HL-60 (cell line): ENCODE measurements around the gene MACROD2.

Experiments
- DNase-seq, 2 experiments: peaks; one replicate each; pipeline ENCODE4 v3.0.0-alpha.2; 2010 to 2020; ENCODE audit warnings: low read depth in 1 of 2, low spot score in 1 of 2
- H3K27ac ChIP-seq: fragments of 250-450 bp; sonication (Bioruptor Pico); replicated peaks from 2 replicates; pipeline ENCODE4 v1.5.1; 2020; ENCODE audit warnings: mild to moderate bottlenecking, moderate library complexity
- H3K27me3 ChIP-seq: fragments of 250-450 bp; sonication (Bioruptor Pico); 2 replicates; pipeline ENCODE4 v1.5.1; 2021; ENCODE audit warnings: mild to moderate bottlenecking, moderate library complexity; ENCODE audit not compliant: insufficient read depth, poor library complexity, severe bottlenecking
- H3K4me3 ChIP-seq: replicated peaks from 2 replicates; pipeline ENCODE4 v1.5.1; 2011; ENCODE audit warnings: mild to moderate bottlenecking, control low read depth, low read length; ENCODE audit not compliant: insufficient read depth
- GABPA ChIP-seq: IDR thresholded peaks from 2 replicates; pipeline ENCODE4 v1.6.1; 2012; ENCODE audit warnings: low read depth
- POLR2AphosphoS5 ChIP-seq: IDR thresholded peaks from 2 replicates; pipeline ENCODE4 v1.6.1; 2012; ENCODE audit warnings: low read depth
- REST ChIP-seq: IDR thresholded peaks from 2 replicates; pipeline ENCODE4 v1.6.1; 2012; ENCODE audit warnings: low read depth; ENCODE audit not compliant: insufficient replicate concordance
- SPI1 ChIP-seq: IDR thresholded peaks from 2 replicates; pipeline ENCODE4 v1.6.1; 2012; ENCODE audit warnings: low read depth, mild to moderate bottlenecking, borderline replicate concordance
- TF ChIP-seq, protein P1 (sequence below): IDR thresholded peaks from one replicate; pipeline ENCODE4 v1.5.1; 2011; ENCODE audit warnings: low read length, control low read depth, inconsistent platforms; ENCODE audit not compliant: insufficient read depth

Gene MACROD2

DNA sequence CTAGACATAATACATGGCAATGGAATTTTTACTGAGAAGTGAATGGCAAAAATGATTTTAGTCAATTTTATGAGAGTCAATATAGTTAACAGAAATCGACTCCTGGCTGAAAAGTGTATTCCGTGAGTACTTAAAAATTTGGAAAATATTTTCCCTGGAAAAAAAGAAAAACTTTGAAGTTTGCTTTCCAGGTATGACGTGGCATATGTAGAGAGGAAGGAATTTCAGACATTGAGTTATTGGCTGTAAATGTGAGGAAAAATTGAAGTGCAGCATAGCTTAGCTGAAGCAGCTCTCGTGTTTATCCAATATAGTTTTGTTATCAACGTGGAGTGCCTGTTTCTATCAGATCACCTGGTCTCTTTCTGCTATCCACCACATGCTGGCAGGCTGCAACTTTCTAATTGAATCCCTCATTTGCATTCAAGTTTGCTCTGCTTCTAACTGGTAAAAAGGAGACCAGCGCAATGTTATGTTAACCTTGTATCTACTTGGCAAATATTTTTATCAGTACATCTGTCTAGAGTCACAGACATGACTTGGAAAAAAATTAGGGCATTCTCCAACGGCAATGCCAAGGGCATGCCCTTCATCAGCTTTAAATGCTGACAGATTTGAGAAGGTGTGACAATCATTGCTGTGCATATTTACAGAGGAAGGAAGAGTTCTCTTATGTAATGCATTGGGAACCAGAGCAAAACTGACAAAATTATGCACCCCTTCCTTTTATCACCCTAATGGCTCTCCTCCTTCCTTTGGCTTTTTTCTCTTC lies 1444.9 kb downstream of the MACROD2 start:
- H3K27me3 ChIP-seq, result peaks cover 2% of the 10 kb centered on the region
- H3K4me3 ChIP-seq, result no peak overlapping the region
- H3K27ac ChIP-seq, result no peak overlapping the region
- TF ChIP-seq POLR2AphosphoS5 (no peak), GABPA (no peak), SPI1 (no peak), REST (no peak)
- TF ChIP-seq, protein P1, sequence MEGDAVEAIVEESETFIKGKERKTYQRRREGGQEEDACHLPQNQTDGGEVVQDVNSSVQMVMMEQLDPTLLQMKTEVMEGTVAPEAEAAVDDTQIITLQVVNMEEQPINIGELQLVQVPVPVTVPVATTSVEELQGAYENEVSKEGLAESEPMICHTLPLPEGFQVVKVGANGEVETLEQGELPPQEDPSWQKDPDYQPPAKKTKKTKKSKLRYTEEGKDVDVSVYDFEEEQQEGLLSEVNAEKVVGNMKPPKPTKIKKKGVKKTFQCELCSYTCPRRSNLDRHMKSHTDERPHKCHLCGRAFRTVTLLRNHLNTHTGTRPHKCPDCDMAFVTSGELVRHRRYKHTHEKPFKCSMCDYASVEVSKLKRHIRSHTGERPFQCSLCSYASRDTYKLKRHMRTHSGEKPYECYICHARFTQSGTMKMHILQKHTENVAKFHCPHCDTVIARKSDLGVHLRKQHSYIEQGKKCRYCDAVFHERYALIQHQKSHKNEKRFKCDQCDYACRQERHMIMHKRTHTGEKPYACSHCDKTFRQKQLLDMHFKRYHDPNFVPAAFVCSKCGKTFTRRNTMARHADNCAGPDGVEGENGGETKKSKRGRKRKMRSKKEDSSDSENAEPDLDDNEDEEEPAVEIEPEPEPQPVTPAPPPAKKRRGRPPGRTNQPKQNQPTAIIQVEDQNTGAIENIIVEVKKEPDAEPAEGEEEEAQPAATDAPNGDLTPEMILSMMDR, result no peak
- no peak for DNase-seq

GRCh38 chr20:15445056-15445840 lies 1449.9 kb downstream of the MACROD2 start:
- Histone ChIP-seq H3K27me3 (peaks cover 2% of the 10 kb centered on the region), H3K4me3 (no peak overlapping the region), H3K27ac (no peak overlapping the region)
- TF ChIP-seq GABPA, result no peak
- TF ChIP-seq REST, result no peak
- TF ChIP-seq, protein P1, result no peak
- TF ChIP-seq SPI1, result no peak
- TF ChIP-seq POLR2AphosphoS5, result no peak
- no peak for DNase-seq

GRCh38 chr20:15446373-15446772 lies 1451.1 kb downstream of the MACROD2 start:
- no peak for DNase-seq
- no peak overlapping the region for H3K4me3 ChIP-seq
- TF ChIP-seq, protein P1, result no peak
- no peak for TF ChIP-seq SPI1
- TF ChIP-seq REST, result no peak
- TF ChIP-seq POLR2AphosphoS5, result no peak
- no peak for TF ChIP-seq GABPA
- H3K27me3 ChIP-seq, result peaks cover 2% of the 10 kb centered on the region
- no peak overlapping the region for H3K27ac ChIP-seq
